Chondrocyte (in vitro differentiated cells): ENCODE results near the gene ERBIN. TPM values are rescaled to one million over a fixed set of nuclear protein-coding genes. Genes with fewer than 3 reads are reported as not detected.

ENCODE experiments used
- DNase-seq: peaks from one replicate; pipeline ENCODE4 v3.0.0; 2021; ENCODE audit warnings: mixed read lengths, low spot score
- H3K27ac Mint-ChIP-seq: one replicate; pipeline ENCODE4 v1.8.0; 2021; ENCODE audit warnings: mild to moderate bottlenecking, moderate library complexity, mixed read lengths; ENCODE audit not compliant: unreplicated experiment
- H3K27me3 Mint-ChIP-seq: 2 replicates; pipeline ENCODE4 v1.8.0; 2021; ENCODE audit warnings: low read depth, mixed read lengths
- H3K36me3 Mint-ChIP-seq: 2 replicates; pipeline ENCODE4 v1.8.0; 2021; ENCODE audit warnings: low read depth, mixed read lengths
- H3K4me1 Mint-ChIP-seq: 2 replicates; pipeline ENCODE4 v1.8.0; 2021; ENCODE audit warnings: low read depth, mild to moderate bottlenecking, mixed read lengths
- H3K4me3 Mint-ChIP-seq: one replicate; pipeline ENCODE4 v1.8.0; 2021; ENCODE audit warnings: mild to moderate bottlenecking, moderate library complexity, mixed read lengths; ENCODE audit not compliant: unreplicated experiment
- H3K9me3 Mint-ChIP-seq: 2 replicates; pipeline ENCODE4 v1.8.0; 2021; ENCODE audit warnings: low read depth, mixed read lengths
- total RNA-seq: library from RNA; stranded (reverse); gene quantifications from 3 replicates; pipeline ENCODE4 v1.2.1, GENCODE V29; 2021
- TF ChIP-seq, protein P1 (sequence below): fragments of 200-600 bp; sonication (generic); IDR thresholded peaks from 2 replicates; pipeline ENCODE4 v1.5.0; 2021; ENCODE audit warnings: antibody characterized with exemption, mild to moderate bottlenecking, moderate library complexity

Gene ERBIN
- total RNA-seq, 1 donor from 2014 or later: 63.8 TPM

- no peak overlapping the region for H3K27ac Mint-ChIP-seq
Measured at GRCh38 chr5:66118304-66118703, 191.9 kb downstream of the ERBIN start.

GRCh38 chr5:66122379-66123034, 196.1 kb downstream of the ERBIN start:
- peaks cover 3% of the 10 kb centered on the region for H3K36me3 Mint-ChIP-seq
- H3K9me3 Mint-ChIP-seq: peaks cover 6% of the 10 kb centered on the region
- TF ChIP-seq, protein P1, sequence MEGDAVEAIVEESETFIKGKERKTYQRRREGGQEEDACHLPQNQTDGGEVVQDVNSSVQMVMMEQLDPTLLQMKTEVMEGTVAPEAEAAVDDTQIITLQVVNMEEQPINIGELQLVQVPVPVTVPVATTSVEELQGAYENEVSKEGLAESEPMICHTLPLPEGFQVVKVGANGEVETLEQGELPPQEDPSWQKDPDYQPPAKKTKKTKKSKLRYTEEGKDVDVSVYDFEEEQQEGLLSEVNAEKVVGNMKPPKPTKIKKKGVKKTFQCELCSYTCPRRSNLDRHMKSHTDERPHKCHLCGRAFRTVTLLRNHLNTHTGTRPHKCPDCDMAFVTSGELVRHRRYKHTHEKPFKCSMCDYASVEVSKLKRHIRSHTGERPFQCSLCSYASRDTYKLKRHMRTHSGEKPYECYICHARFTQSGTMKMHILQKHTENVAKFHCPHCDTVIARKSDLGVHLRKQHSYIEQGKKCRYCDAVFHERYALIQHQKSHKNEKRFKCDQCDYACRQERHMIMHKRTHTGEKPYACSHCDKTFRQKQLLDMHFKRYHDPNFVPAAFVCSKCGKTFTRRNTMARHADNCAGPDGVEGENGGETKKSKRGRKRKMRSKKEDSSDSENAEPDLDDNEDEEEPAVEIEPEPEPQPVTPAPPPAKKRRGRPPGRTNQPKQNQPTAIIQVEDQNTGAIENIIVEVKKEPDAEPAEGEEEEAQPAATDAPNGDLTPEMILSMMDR: no peak
- H3K27ac Mint-ChIP-seq: no peak overlapping the region
- no peak overlapping the region for H3K4me3 Mint-ChIP-seq
- no peaks in the 10 kb centered on the region for H3K27me3 Mint-ChIP-seq
- H3K4me1 Mint-ChIP-seq: no peaks in the 10 kb centered on the region
- no peak for DNase-seq

More at GRCh38 chr5:66118304-66118703, 191.9 kb downstream of the ERBIN start:
- no peaks in the 10 kb centered on the region for H3K4me1 Mint-ChIP-seq
- H3K36me3 Mint-ChIP-seq: peaks cover 3% of the 10 kb centered on the region
- H3K9me3 Mint-ChIP-seq: peaks cover 20% of the 10 kb centered on the region
- no peaks in the 10 kb centered on the region for H3K27me3 Mint-ChIP-seq
- no peak for DNase-seq
- TF ChIP-seq, protein P1: no peak
- no peak overlapping the region for H3K4me3 Mint-ChIP-seq

- Mint-ChIP-seq H3K36me3 (peaks cover 6% of the 10 kb centered on the region), H3K4me1 (peaks cover 7% of the 10 kb centered on the region), H3K27me3 (no peaks in the 10 kb centered on the region), H3K9me3 (peaks cover 10% of the 10 kb centered on the region), H3K27ac (no peak overlapping the region), H3K4me3 (no peak overlapping the region)
- TF ChIP-seq, protein P1: no peak
- DNase-seq: no peak
Measured at GRCh38 chr5:66129144-66129543, 202.8 kb downstream of the ERBIN start.

DNA sequence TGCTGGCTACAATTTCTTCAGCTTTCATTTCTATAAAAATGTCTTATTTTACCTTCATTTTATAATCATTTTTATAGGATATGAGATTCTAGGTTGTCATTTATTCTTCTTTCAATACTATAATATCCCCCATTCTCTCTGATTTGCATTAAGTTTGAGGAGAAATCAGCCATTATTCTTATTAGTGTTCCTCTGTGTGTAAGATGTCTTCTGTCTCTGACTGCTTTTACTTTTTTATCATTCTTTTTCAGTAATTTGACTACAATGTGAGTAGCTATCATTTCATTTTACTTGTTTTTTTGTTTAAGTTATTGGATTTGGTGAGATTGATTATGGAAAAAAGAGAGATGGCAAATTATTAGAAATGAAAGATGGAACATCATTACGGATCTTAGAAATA, 204.1 kb downstream of the ERBIN start:
- DNase-seq: no peak
- TF ChIP-seq, protein P1: no peak
- Mint-ChIP-seq H3K4me1 (peaks cover 11% of the 10 kb centered on the region), H3K27me3 (peaks cover 1% of the 10 kb centered on the region), H3K4me3 (no peak overlapping the region), H3K9me3 (peaks cover 10% of the 10 kb centered on the region), H3K36me3 (peaks cover 6% of the 10 kb centered on the region), H3K27ac (no peak overlapping the region)

Other genes starting within 250 kb of the ERBIN start
- gene SGTB, start 204.5 kb upstream of the ERBIN start, total RNA-seq: 19.5 to 30.9 TPM (median 27.9 TPM) in 3 replicates
- 36.4 to 44.0 TPM (median 38.6 TPM) in 3 replicates for gene NLN, start 204.4 kb upstream of the ERBIN start, total RNA-seq
- gene SREK1, start 217.7 kb downstream of the ERBIN start, total RNA-seq: 49.1 to 68.2 TPM (median 51.0 TPM) in 3 replicates